HL-60/S4 treated with retinoic acid at 250 ng/mL for 4 days and 3 days (cell line): Measurements from ENCODE around the gene TRPV4.

Experiments
- in situ Hi-C: fragments of 300-500 bp; cut with MboI; formaldehyde crosslinking; loops from 2 replicates; pipeline ENCODE4 v1.7.0; 2022; ENCODE audit warnings: low sequenced_read_pairs

The TRPV4 gene

GRCh38 chr12:109781668-109782325, 51.4 kb downstream of the TRPV4 start:
- in situ Hi-C loops: no loop called here

GRCh38 chr12:109779382-109779781, 53.8 kb downstream of the TRPV4 start:
- in situ Hi-C loops: loop anchor here (10.0 kb wide), 1 partner anchor 245 kb away; no protein-coding TSS in a partner anchor

- in situ Hi-C loops: loop anchor here (10.0 kb wide), 1 partner anchor 244 kb away; no protein-coding TSS in a partner anchor
Observed at GRCh38 chr12:109778684-109779083, 54.5 kb downstream of the TRPV4 start.

GRCh38 chr12:109777544-109777943, 55.7 kb downstream of the TRPV4 start:
- in situ Hi-C loops: loop anchor here (10.0 kb wide), 1 partner anchor 243 kb away; no protein-coding TSS in a partner anchor

- in situ Hi-C loops: loop anchor here (10.0 kb wide), 1 partner anchor 242 kb away; no protein-coding TSS in a partner anchor
Observed at GRCh38 chr12:109776624-109777023, 56.6 kb downstream of the TRPV4 start.

DNA sequence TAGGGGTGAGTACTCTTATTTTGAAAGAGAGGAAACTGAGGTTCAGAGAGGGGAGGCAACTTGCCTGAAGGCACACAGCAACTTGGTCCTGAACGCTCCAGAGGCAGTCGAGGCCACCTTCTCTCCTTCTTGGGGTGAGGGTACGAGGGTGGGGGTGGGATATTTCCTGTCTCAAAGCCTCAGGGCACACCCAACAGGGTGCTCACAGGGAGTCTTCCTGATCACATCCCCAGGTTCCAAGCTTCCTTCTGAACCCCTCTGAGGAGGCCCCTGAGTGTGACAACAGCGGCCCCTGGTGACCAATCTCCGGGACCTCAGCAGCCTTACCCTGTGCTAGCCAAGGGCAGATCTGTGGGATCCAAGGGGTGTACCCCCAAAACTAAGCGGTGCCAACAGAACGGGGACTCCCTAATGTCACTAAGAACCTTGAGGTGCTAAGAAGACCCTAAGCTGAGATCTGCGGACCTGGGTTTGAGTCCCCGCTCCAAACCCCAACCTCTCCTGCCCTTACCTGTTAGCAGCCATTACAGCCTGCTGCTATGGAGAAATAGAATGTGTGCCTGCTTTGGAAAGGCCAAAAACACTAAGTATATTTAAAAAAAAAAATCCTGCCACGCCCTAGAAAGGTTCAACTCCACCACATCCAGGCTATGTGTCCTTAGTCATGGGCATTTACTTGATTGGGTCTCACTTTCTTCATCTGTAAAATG, 57.9 kb downstream of the TRPV4 start:
- in situ Hi-C loops: loop anchor here (10.0 kb wide), 1 partner anchor 241 kb away; no protein-coding TSS in a partner anchor

GRCh38 chr12:109773384-109774011, 59.7 kb downstream of the TRPV4 start:
- in situ Hi-C loops: loop anchor here (10.0 kb wide), 1 partner anchor 239 kb away; no protein-coding TSS in a partner anchor

- in situ Hi-C loops: loop anchor here (10.0 kb wide), 1 partner anchor 238 kb away; no protein-coding TSS in a partner anchor
Observed at GRCh38 chr12:109772622-109773321, 60.4 kb downstream of the TRPV4 start.

DNA sequence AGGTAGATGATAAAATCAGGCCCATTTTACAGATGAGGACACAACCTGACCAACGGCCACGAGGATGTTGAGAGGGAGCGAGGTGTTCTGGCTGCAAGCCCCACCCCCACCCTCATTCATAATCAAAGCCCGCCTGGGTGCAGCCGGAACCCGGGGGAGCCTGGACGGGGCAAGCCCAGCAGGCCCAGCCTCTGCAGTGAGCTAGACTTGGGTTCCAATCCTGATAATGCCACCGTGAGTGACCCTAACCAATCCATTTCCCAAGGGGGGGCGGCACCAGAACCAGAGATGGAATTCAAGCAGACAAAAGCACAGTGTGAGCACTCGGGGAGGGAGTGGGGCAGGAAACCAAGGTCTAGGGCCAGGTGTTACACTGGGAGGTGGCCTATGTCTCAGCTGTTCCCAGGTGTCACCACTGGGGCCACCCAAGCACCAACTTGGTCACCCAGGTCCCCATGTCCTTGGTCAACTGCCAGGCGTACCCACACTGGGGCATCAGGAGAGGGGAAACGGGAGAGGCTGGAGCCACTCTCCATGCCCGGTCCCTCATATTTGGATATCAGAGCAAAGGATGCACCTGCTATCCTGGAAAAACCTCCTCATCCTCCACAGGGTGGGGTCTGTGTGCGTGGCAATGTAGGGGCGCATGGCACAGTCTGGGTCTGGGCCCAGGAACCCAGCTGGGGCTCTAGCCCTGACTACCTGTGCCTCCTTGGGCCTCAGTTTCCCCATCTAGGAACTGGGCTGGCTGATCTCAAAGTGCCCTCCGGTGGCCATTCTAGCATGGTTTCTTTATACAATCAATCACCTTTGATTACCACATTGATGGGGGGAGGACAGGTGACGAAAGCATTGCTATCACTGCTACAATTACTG, 61.2 kb downstream of the TRPV4 start:
- in situ Hi-C loops: loop anchor here (10.0 kb wide), 1 partner anchor 237 kb away; no protein-coding TSS in a partner anchor

- in situ Hi-C loops: loop anchor here (10.0 kb wide), 1 partner anchor 236 kb away; no protein-coding TSS in a partner anchor
Observed at GRCh38 chr12:109770861-109771670, 62.1 kb downstream of the TRPV4 start.

GRCh38 chr12:109770104-109770860, 62.9 kb downstream of the TRPV4 start:
- in situ Hi-C loops: loop anchor here (10.0 kb wide), 1 partner anchor 235 kb away; no protein-coding TSS in a partner anchor

DNA sequence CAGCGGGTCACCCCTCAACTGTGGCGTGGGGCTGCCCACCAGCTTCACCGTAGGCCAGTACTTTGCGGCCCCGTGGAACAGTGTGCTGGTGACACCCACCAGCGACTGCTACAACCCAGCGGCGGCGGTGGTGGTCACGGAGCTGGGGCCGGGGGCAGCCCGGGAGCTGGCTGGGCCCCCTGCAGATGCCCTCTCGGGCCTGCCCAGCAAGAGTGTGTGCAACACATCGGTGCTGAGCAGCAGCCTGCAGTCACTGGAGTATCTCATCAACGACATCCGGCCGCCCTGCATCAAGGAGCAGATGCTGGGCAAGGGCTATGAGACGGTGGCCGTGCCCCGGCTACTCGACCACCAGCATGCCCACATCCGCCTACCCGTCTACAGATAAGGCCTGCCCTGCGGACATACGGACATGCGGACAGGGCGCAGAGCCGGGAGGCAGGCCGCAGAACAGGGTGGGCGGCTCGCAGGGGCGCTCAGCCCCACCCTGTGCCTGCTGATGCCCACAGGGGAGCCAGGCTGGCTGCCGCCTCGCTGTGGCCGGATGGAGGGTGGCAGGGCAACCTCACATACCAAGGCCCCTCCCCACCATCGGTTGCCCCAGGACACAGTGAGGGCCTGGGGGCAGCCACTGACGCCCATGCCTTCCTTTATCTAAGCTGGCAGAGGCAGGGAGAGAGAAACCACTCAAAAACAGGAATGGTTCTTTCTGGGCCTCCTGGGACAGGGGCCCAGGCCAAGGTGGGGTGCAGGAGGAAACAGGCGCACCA, 64.1 kb downstream of the TRPV4 start:
- in situ Hi-C loops: no loop called here

DNA sequence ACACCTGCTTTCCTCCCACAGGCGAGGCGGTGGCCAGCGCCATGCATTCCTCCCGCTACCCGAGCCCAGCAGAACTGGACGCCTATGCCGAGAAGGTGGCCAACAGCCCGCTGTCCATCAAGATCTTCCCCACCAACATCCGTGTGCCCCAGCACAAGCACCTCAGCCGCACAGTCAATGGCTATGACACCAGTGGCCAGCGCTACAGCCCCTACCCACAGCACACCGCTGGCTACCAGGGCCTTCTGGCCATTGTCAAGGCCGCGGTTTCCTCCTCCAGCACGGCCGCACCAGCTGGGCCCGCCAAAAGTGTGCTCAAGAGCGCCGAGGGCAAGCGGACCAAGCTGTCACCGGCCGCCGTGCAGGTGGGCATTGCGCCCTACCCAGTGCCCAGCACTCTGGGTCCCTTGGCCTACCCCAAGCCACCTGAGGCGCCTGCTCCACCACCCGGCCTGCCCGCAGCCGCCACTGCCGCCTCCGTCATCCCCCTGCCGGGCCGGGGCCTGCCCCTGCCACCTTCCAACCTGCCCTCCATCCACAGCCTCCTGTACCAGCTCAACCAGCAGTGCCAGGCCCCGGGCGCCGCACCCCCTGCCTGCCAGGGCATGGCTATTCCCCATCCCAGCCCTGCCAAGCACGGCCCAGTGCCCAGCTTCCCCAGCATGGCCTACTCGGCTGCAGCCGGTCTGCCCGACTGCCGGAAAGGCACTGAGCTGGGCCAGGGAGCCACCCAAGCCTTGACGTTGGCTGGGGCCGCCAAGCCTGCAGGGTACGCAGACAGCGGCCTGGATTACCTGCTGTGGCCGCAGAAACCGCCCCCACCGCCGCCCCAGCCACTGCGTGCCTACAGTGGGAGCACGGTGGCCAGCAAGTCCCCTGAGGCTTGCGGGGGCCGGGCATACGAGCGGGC, 65.0 kb downstream of the TRPV4 start:
- in situ Hi-C loops: no loop called here

DNA sequence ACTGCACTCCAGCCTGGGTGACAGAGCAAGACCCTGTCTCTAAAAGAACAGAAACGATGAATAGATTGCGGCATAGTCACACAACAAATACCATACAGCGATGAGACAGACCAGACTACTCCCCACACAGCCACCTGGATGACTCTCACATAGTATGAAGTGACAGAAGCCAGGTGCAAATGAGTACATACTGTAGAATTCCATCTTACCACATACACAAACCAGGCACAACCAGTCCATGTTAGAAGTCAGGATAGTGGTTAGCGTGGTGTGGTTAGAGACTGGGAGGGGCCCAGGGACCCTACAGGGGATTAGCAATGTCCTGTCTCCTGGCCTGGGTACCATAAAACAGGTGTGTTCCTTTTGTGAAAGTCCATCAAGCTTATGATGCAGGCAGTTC, 65.7 kb downstream of the TRPV4 start:
- in situ Hi-C loops: no loop called here

GRCh38 chr12:109766251-109766778, 66.9 kb downstream of the TRPV4 start:
- in situ Hi-C loops: no loop called here

- in situ Hi-C loops: no loop called here
Observed at GRCh38 chr12:109765446-109765810, 67.8 kb downstream of the TRPV4 start.
